Measurements from ENCODE around the gene PSIP1. TPM values are rescaled to one million over a fixed set of nuclear protein-coding genes. Genes with fewer than 3 reads are reported as not detected.

Gene PSIP1
- total RNA-seq, 1 experiment from 2014 or later, result 99.1 TPM

DNA sequence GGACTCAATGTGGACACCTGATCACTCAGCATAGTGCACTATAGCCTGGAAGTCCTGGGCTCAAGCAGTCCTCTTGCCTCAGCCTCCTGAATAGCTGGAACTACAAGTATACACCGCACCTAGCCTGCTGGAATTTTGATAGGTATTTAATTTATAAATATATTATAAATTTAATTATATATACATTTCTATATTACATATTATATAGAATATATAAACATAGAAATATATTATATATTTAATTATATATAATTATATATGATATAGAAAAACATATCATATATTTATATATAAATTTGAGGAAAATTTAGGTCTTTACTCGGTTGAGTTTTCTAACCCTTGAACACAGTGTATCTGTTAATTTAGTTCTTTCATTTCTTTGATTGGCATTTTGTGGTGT is 15.2 kb upstream of the PSIP1 start:
- H3K4me2 ChIP-seq (ENCODE audit: low read length), result no peak overlapping the region
- ATAC-seq (no peak), DNase-seq (ENCODE audit: low read depth, low spot score) (no peak)
- H4K20me1 ChIP-seq (ENCODE audit: insufficient read depth), result no peaks in the 10 kb centered on the region; the same call in 1 of the 2 replicates
- intact Hi-C loops (cut with micrococcal nuclease), result no loop called here
- no peak overlapping the region for H2AFZ ChIP-seq (ENCODE audit: low read depth, low read length, poor library complexity, severe bottlenecking)
- no peaks in the 10 kb centered on the region for H3K27me3 ChIP-seq (ENCODE audit: insufficient read depth, low read length)
- H3K27ac ChIP-seq (ENCODE audit: low read depth, low read length), result no peak overlapping the region
- ChIA-PET POLR2A (no interaction called here), RAD21 (ENCODE audit: low non-redundant PET in 1 of 2, low total read pairs in 2 of 2, uncharacterized antibody in 2 of 2, unreplicated experiment in 2 of 2) (no interaction called here), CTCF (no interaction called here)
- H3K9me3 ChIP-seq (ENCODE audit: control insufficient read depth in 1 of 2, insufficient read depth in 1 of 2, low read depth in 1 of 2, low read length in 2 of 2), result no peaks in the 10 kb centered on the region
- no TSS peak for BruUV-seq (replicated peaks)
- H3K9me2 ChIP-seq (ENCODE audit: insufficient read depth), result no peaks in the 10 kb centered on the region
- H3K9ac ChIP-seq (ENCODE audit: low read length), result no peak overlapping the region
- no peaks in the 10 kb centered on the region for H3K36me3 ChIP-seq (ENCODE audit: control insufficient read depth in 1 of 2, insufficient read depth in 2 of 2, low read length in 2 of 2)
- no peaks in the 10 kb centered on the region for H3K79me2 ChIP-seq (ENCODE audit: insufficient read depth, low read length)
- H3K4me1 ChIP-seq (ENCODE audit: control insufficient read depth in 1 of 2, insufficient read depth in 2 of 2, low read length in 2 of 2), result no peaks in the 10 kb centered on the region
- H3K4me3 ChIP-seq (replicated peaks in 1 of 2; ENCODE audit: low read depth in 1 of 2, low read length in 2 of 2), result no peak overlapping the region
- TF ChIP-seq ELF1 (IDR thresholded peaks at IDR 0.05; ENCODE audit: borderline replicate concordance, low read depth) (no peak), CEBPB (IDR thresholded peaks at IDR 0.05; ENCODE audit: low read depth) (no peak), POLR2A (IDR thresholded peaks at IDR 0.05; ENCODE audit: borderline replicate concordance, extremely low read depth, insufficient read depth, insufficient read length) (no peak), EGR1 (IDR thresholded peaks at IDR 0.05; ENCODE audit: low read depth) (no peak), YY1 (IDR thresholded peaks at IDR 0.05; ENCODE audit: extremely low read depth, insufficient replicate concordance, low read depth, low read length) (no peak), SP1 (IDR thresholded peaks at IDR 0.05; ENCODE audit: low read depth) (no peak), SIN3A (IDR thresholded peaks at IDR 0.05; ENCODE audit: low read depth) (no peak), RAD21 (IDR thresholded peaks at IDR 0.05; ENCODE audit: low read depth) (no peak)

DNA sequence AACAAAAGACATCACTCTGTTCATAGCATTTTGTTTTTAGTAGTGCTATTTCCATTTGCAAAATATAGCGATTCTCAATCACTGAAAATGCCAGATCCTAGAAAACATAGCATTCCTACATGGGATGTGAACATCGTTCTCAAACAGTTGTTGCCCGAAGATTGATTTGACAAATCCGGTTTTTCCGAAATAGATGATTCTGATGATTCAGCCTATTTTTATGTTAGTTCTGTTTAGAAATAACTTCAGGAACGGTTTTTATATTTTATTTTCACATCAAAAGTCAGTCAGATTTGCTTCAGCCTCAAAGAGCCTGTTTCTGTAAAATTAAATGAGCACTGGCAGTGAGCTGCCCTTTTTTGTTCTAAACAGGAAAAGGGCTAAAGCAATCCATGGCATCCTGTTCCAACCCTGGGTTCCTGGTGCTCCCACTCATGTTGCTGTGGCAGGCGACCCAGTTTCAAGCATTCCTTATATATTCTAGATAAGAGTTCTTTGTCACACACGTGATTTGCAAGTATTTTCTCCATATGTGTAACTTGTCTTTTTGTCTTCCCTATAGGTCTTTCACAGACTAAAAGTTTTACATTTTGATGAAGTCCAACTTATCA is 14.2 kb upstream of the PSIP1 start:
- no peaks in the 10 kb centered on the region for H3K27me3 ChIP-seq (ENCODE audit: insufficient read depth, low read length)
- ChIA-PET RAD21 (ENCODE audit: low non-redundant PET in 1 of 2, low total read pairs in 2 of 2, uncharacterized antibody in 2 of 2, unreplicated experiment in 2 of 2) (no interaction called here), CTCF (no interaction called here), POLR2A (no interaction called here)
- intact Hi-C loops (cut with micrococcal nuclease), result no loop called here
- no peak overlapping the region for H3K27ac ChIP-seq (ENCODE audit: low read depth, low read length)
- no TSS peak for BruUV-seq (replicated peaks)
- DNase-seq (ENCODE audit: low read depth, low spot score), result no peak
- no peak for ATAC-seq
- H3K79me2 ChIP-seq (ENCODE audit: insufficient read depth, low read length), result no peaks in the 10 kb centered on the region
- H3K9ac ChIP-seq (ENCODE audit: low read length), result no peak overlapping the region
- no peak overlapping the region for H3K4me2 ChIP-seq (ENCODE audit: low read length)
- H3K9me3 ChIP-seq (ENCODE audit: control insufficient read depth in 1 of 2, insufficient read depth in 1 of 2, low read depth in 1 of 2, low read length in 2 of 2), result no peaks in the 10 kb centered on the region
- no peak overlapping the region for H3K4me3 ChIP-seq (replicated peaks in 1 of 2; ENCODE audit: low read depth in 1 of 2, low read length in 2 of 2)
- H4K20me1 ChIP-seq (ENCODE audit: insufficient read depth), result no peaks in the 10 kb centered on the region; the same call in 1 of the 2 replicates
- H3K36me3 ChIP-seq (ENCODE audit: control insufficient read depth in 1 of 2, insufficient read depth in 2 of 2, low read length in 2 of 2), result no peaks in the 10 kb centered on the region
- H3K4me1 ChIP-seq (ENCODE audit: control insufficient read depth in 1 of 2, insufficient read depth in 2 of 2, low read length in 2 of 2), result no peaks in the 10 kb centered on the region
- no peaks in the 10 kb centered on the region for H3K9me2 ChIP-seq (ENCODE audit: insufficient read depth)
- TF ChIP-seq ZFX (IDR thresholded peaks at IDR 0.05) (no peak), SP1 (IDR thresholded peaks at IDR 0.05; ENCODE audit: low read depth) (no peak), CEBPB (IDR thresholded peaks at IDR 0.05; ENCODE audit: low read depth) (no peak), CBX3 (IDR thresholded peaks at IDR 0.05; ENCODE audit: low read depth) (no peak), POLR2AphosphoS5 (IDR thresholded peaks at IDR 0.05; ENCODE audit: low read depth, low read length) (no peak)
- TF ChIP-seq, protein P1, sequence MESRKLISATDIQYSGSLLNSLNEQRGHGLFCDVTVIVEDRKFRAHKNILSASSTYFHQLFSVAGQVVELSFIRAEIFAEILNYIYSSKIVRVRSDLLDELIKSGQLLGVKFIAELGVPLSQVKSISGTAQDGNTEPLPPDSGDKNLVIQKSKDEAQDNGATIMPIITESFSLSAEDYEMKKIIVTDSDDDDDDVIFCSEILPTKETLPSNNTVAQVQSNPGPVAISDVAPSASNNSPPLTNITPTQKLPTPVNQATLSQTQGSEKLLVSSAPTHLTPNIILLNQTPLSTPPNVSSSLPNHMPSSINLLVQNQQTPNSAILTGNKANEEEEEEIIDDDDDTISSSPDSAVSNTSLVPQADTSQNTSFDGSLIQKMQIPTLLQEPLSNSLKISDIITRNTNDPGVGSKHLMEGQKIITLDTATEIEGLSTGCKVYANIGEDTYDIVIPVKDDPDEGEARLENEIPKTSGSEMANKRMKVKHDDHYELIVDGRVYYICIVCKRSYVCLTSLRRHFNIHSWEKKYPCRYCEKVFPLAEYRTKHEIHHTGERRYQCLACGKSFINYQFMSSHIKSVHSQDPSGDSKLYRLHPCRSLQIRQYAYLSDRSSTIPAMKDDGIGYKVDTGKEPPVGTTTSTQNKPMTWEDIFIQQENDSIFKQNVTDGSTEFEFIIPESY (IDR thresholded peaks at IDR 0.05; ENCODE audit: extremely low read depth, insufficient replicate concordance, low read length), result no peak
- H2AFZ ChIP-seq (ENCODE audit: low read depth, low read length, poor library complexity, severe bottlenecking), result no peak overlapping the region
